DOHH2 (cell line): ENCODE measurements around the gene CLCN7.
"Not testable (repeated sequence)": the region's sequence is repeated elsewhere in the genome, so short reads cannot be mapped to it uniquely, and the experiment has no call there.

Experiments used
- EZH2phosphoT487 ChIP-seq: fragments of 200-600 bp; sonication (generic); IDR thresholded peaks from 2 replicates; pipeline ENCODE4 v1.6.1; 2017; ENCODE audit warnings: borderline replicate concordance, mild to moderate bottlenecking, antibody characterized with exemption, low read length, moderate library complexity, mixed read lengths
- TF ChIP-seq, protein P1 (sequence below): fragments of 200-600 bp; sonication (generic); IDR thresholded peaks from one replicate; pipeline ENCODE4 v1.5.1; 2014; ENCODE audit warnings: antibody characterized with exemption, mild to moderate bottlenecking, low read depth, low read length; ENCODE audit not compliant: poor library complexity, severe bottlenecking

DNA sequence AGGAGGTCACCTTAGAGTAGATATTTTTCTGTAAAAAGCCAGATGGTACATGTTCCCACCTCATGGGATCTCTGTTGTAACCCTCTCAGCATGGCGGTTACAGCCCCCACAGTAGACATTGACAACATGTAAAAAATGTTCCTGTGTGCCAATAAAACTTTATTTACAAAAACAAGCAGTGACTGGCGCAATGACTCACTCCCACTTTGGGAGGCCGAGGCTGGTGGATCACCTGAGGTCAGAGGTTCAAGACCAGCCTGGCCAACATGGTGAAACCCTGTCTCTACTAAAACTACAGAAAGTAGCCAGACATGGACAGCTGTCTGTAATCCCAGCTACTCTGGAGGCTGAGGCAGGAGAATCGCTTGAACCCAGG, 35.1 kb downstream of the CLCN7 start:
- TF ChIP-seq, protein P1, sequence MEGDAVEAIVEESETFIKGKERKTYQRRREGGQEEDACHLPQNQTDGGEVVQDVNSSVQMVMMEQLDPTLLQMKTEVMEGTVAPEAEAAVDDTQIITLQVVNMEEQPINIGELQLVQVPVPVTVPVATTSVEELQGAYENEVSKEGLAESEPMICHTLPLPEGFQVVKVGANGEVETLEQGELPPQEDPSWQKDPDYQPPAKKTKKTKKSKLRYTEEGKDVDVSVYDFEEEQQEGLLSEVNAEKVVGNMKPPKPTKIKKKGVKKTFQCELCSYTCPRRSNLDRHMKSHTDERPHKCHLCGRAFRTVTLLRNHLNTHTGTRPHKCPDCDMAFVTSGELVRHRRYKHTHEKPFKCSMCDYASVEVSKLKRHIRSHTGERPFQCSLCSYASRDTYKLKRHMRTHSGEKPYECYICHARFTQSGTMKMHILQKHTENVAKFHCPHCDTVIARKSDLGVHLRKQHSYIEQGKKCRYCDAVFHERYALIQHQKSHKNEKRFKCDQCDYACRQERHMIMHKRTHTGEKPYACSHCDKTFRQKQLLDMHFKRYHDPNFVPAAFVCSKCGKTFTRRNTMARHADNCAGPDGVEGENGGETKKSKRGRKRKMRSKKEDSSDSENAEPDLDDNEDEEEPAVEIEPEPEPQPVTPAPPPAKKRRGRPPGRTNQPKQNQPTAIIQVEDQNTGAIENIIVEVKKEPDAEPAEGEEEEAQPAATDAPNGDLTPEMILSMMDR, result not testable (repeated sequence)
- TF ChIP-seq EZH2phosphoT487, result not testable (repeated sequence)
